Measurements from ENCODE around the gene WFS1. TPM values are rescaled to one million over a fixed set of nuclear protein-coding genes. Genes with fewer than 3 reads are reported as not detected.
A peak's percentile ranks its signal among the peaks of the same experiment; 100 is the strongest.

WFS1 gene
- total and polyA plus RNA-seq, 2 of the 13 experiments (the other 11 are each of a cell fraction or from before 2014, with no cell fraction given), result 39.1 to 42.2 TPM

GRCh38 chr4:6329478-6330383, 60.1 kb downstream of the WFS1 start (continued):
- TF ChIP-seq EP300 (IDR thresholded peaks at IDR 0.05; ENCODE audit: low read depth in 2 of 2, low read length in 2 of 2) (peak in 1 of 2 experiments; percentile 27; a peak in 1 of 4 replicates), EP300 (CRISPR knock-in tag; IDR thresholded peaks at IDR 0.05; ENCODE audit: borderline replicate concordance) (no peak), ZMYM4 (CRISPR knock-in tag; IDR thresholded peaks at IDR 0.05) (0 out of 2 replicates have a peak, but pooled peaks have one; percentile 12), ZC3H4 (CRISPR knock-in tag; IDR thresholded peaks at IDR 0.05; ENCODE audit: borderline replicate concordance) (no peak), TFE3 (CRISPR knock-in tag; IDR thresholded peaks at IDR 0.05) (no peak), ZNF280D (CRISPR knock-in tag; IDR thresholded peaks at IDR 0.05) (no peak), TFDP1 (CRISPR knock-in tag; IDR thresholded peaks at IDR 0.05; ENCODE audit: borderline replicate concordance) (no peak), FOXJ3 (CRISPR knock-in tag; IDR thresholded peaks at IDR 0.05; ENCODE audit: borderline replicate concordance) (no peak), KIAA2018 (CRISPR knock-in tag; IDR thresholded peaks at IDR 0.05; ENCODE audit: borderline replicate concordance) (no peak), AGO2 (optimal IDR thresholded peaks at IDR 0.05; ENCODE audit: low read depth, low read length) (no peak), SRY (CRISPR knock-in tag; IDR thresholded peaks at IDR 0.05) (no peak), ZFP1 (CRISPR knock-in tag; IDR thresholded peaks at IDR 0.05) (no peak), ATF3 (CRISPR knock-in tag; IDR thresholded peaks at IDR 0.05) (no peak), KMT2A (CRISPR knock-in tag; IDR thresholded peaks at IDR 0.05) (no peak)
